Measurements from ENCODE around the gene MORF4L2.
A peak's percentile ranks its signal among the peaks of the same experiment; 100 is the strongest.

MORF4L2 gene, protein sequence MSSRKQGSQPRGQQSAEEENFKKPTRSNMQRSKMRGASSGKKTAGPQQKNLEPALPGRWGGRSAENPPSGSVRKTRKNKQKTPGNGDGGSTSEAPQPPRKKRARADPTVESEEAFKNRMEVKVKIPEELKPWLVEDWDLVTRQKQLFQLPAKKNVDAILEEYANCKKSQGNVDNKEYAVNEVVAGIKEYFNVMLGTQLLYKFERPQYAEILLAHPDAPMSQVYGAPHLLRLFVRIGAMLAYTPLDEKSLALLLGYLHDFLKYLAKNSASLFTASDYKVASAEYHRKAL
- total RNA-seq: 67.8 to 89.3 (median 72.8) reads per million in 4 donors

- DNase-seq: peak; percentile 71 to 96 (median 80)
Measured at GRCh38 chrX:103686199-103687072, at the start of gene MORF4L2. Gene MORF4L2 (minus strand): TSS chrX:103686699. CDS start chrX:103677027, 9,672 bp downstream.

- no peak for DNase-seq
Measured at GRCh38 chrX:103734125-103734760, 47.7 kb upstream of the MORF4L2 start.

- no peak for DNase-seq
Measured at GRCh38 chrX:103733017-103733416, 46.5 kb upstream of the MORF4L2 start.

DNA sequence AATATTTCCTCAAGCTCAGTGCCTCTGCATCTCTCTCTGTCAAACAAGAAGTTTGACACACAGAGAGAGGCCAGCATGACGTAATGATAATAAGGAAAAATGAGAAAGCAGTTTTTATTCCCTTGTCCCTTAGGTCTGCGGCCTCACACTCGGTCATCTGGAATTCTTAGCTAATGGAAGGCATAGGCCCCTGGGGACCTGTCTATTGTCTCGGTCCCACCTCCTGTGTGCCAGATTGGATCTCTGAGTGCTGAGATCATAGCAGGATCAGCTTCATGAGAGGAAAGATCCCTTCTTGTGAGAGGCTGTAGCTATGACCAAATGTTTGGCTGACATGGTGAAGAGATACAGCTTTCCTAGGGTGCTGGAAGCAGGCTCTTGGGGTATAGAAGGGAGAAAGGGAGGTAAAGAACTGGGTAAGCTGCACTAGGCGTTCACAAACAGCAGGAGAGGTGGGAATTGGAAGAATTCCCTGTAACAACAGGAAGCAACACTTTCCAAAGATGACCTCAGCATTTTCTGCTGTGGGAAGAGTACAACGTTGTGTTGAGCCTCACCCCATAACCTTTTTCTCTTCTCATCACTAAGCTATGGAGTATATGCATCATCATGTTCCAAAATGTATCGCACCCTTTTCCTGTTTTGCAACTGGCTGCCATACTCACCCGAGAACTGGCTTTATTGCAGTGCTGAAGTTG is 44.4 kb upstream of the MORF4L2 start:
- no peak for DNase-seq

DNA sequence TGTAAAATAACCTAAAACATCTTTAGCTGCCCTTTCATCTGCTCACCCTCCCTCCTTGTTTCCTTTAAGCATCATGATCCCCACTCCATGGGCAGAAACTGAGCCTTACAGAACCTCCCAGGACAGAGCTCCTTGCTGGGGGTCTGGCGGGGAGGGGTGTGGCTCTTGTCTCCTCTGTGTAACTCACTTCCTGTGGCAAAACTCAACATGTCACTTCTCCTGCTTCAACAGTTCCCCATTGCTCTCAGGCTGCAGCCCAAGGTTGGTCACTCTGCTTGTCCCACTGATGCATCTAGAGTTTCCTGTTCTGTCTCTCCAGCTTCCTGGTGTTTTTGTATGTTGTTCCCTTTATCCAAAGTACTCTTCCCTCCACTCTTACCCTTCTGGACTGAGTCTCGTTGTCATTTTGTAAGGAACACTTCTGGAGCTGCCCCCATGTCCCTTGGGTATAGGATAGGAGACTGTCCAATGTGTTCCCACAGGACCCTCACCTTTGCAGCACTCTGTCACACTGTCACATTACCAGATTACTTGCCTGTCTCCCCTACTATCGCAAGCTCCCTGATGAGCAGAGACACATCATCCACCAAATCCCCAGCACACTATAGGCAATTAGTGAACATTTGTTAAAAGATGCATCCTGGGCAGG is 43.8 kb upstream of the MORF4L2 start:
- DNase-seq: no peak

GRCh38 chrX:103729015-103729414 is 42.5 kb upstream of the MORF4L2 start:
- no peak for DNase-seq

DNA sequence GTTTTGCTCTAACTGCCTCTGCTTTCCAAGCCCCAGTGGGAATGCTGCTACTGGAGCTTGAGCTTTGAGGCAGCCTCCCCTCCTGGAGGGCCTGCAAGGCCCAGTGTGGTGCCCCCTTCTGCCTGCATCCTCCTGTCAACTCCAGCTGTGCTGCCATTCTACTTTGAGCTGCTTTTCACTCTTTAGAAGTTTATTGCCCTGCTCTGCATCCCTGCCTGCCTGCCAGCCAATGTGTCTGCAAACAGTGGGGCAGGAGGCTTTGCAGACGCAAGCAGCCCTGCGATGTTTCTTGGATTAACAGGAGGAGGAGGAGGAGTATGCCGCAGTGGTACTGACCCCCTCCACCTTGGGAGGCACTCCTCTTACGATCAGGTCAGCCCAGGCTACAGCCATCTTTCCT is 40.6 kb upstream of the MORF4L2 start:
- no peak for DNase-seq

DNA sequence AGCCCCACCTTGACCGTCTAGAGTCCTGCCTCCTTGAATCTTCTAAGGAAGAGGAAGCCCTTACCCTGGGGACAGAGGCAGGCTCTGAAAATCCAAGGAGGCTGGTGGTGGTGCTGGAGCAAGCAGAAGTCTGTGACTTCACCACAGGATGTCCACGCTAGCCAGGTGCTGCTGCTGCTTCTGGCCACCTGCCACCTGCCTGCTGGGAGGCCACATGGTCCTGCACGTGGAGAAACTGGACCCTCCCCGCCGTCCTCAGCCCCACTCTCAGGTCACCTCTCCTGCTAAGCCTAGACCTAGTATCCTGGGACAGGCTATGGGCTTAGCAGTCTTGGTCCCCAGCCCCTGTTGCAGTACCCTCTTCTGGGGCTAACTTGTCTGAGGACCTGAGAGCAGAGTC is 40.0 kb upstream of the MORF4L2 start:
- DNase-seq: no peak

DNA sequence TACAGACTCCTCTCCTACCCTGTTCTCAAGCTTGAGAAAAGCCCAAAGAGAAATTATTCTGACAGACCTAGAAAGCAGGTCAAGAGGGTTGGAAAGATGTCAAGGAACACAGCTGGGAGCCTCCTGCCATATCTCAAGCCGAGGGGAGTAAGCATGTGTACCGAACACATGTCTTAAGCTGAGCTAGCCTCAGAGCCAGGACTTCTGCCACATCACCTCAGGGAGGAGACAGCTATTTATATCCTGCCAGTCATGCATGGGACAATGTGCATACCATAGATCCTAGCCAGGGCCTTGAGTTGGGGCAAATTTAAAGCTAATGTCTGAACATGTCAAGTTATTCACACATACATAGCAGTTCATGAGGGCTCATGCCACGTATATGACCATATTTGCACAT is 36.0 kb upstream of the MORF4L2 start:
- no peak for DNase-seq

- no peak for DNase-seq
Measured at GRCh38 chrX:103718120-103718519, 31.6 kb upstream of the MORF4L2 start.

DNA sequence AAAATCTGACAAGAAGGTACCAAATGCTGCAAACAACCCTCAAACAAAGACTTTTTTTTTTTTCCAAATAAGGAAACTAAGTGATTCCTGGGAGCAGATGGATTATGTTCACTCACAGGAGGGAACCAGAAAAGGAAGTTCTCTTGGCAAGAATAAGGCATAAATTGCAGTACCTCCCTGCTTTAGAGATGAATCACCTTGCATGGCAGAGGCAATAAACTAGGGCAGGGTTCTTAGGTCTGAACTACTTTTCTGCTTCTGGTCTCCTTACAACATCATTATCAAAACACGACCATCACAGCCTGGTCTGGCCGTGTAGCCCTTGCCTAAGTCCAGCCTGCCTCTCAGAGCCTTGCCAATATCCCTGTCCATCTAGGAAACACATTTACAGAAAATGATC is 30.5 kb upstream of the MORF4L2 start:
- no peak for DNase-seq

DNA sequence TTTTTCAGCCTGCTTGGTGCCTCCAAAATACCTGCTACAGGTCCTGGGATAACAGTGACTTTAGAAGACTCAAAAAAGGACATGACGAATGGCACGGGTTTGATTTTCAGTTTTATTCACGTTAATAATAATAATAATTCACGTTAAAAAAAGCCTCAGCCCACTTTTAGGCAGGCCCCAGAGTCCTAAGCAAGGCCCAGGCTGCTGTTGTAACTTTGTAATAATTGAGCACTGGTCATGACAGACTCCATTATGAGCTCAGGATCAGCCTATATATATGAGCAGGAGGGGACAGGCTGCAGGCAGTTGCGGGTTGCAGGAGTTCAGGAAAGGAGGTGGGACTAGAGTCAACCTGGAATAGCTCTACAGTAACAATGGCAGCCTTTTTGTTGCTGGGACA is 24.1 kb upstream of the MORF4L2 start, which contains the start of gene TMEM31:
Gene TMEM31, plus strand, starts transcription at position 301 of the 400 bp plus-strand sequence. CDS start 1,350 bp downstream, outside the sequence.
- DNase-seq: no peak

DNA sequence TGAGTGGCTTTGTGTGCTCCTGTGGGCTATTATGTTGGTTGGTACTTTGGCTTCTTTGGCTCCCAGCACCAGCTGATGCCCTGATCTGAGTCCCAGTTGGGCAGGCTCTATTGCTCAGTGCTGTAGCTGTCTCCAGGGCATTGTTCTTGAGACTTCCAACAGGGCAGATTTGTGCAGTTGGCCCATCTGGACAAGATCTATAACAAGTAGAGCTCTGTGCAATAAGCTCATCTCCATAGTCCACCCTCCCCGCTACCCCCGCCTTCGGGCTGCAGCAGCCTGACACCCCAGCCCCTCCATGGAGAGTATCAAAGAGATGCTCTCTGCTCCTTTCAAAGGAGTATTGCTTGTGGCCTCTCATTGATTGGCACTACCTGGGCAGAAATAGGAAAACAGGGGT is 18.4 kb upstream of the MORF4L2 start:
- DNase-seq: no peak

DNA sequence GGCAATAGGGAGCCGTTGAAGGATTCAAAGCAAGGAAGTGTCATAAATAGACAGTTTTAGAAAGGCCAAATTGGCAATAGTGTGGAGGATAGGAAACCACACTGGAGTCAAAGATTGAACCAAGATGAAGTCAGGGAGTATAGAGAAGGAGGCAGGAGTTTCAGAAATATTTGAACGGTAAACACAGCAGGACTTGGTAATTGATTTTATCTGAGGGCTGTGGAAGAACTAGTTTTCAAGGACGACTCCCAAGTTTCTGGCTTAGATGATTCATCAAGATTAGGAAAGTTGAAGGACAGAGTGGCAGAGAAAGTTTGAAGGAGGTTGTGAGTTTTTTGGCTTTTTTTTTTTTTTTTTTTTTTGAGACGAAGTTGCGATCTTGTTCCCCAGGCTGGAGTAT is 12.7 kb upstream of the MORF4L2 start:
- DNase-seq: no peak

GRCh38 chrX:103697687-103698086 is 11.2 kb upstream of the MORF4L2 start:
- no peak for DNase-seq

GRCh38 chrX:103691059-103691458 is 4.6 kb upstream of the MORF4L2 start:
- no peak for DNase-seq

- DNase-seq: peak in 1 of 5 donors; percentile 28
Measured at GRCh38 chrX:103688946-103689345, 2.4 kb upstream of the MORF4L2 start.

- peak; percentile 7 to 57 (median 14) for DNase-seq
Measured at GRCh38 chrX:103687696-103688201, 1.2 kb upstream of the MORF4L2 start.

GRCh38 chrX:103687073-103687695 is 685 bp upstream of the MORF4L2 start:
- DNase-seq: peak; percentile 72 to 85 (median 83)

DNA sequence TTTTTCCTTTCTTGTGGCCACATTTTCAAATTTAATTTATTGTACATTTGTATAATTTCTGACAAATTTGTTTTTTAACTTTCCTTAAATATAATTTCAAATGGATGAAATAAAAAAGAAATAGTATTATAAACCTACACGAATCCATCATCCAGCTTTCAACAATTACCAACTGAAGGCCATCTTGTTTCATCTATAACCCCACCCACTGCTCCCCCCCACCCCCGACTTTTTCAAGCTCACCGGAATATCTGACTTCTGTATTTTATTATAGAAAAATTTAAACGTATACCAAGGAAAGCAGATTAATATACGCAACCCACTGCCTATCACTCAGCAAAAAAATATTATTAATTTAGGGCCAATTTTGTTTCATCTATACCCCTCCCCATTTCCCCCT is 1.1 kb downstream of the MORF4L2 start:
- no peak for DNase-seq

GRCh38 chrX:103681443-103681842 is 5.1 kb downstream of the MORF4L2 start:
- no peak for DNase-seq
